ENCODE results near the gene KLHL11. TPM values are rescaled to one million over a fixed set of nuclear protein-coding genes. Genes with fewer than 3 reads are reported as not detected.

The KLHL11 gene
- total and polyA plus RNA-seq, 2 of the 8 experiments (the other 6 are each of a cell fraction or from before 2014, with no cell fraction given), result 4.2 to 13.7 TPM

DNA sequence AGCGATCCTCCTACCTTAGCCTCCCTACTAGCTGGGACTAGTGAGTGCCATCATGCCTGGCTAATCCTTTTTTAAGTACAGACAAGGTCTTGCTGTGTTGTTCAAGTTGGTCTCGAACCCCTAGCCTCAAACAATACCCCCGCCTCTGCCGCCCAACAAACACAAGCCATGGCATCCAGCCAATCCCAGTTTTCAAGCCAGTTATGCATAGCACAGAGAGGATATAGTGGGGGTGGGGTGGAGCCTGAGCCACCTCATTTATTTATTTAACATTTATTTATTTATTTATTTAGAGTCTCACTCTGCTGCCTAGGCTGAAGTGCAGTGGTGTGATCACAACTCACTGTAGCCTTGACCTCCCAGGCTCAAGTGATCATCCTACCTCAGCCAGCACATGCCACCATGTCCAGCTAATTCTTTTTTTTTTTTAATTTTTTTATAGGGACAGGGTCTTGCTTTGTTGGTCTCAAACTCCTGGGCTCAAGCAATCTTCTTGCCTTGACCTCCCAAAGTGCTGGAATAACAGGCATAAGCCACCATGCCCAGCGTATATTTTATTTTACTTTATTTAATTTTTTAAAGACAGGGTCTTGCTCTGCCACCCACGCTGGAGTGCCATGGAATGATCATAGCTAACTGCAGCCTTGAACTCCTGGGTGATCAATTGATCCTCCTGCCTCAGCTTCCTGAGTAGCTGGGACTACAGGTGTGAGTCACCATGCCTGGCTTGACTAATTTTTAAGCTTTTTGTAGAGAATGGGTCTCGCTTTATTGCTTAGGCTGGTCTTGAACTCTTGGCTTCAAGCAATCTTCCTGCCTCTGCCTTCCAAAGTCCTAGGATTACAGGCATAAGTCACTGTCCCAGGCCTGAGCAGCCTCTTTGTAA, 26.2 kb upstream of the KLHL11 start:
- Histone ChIP-seq H2BK12ac (ENCODE audit: low read depth, low read length) (no peak overlapping the region), H2BK20ac (ENCODE audit: low read length) (no peak overlapping the region), H3K27ac (ENCODE audit: low read depth, low read length) (no peak overlapping the region), H3K9ac (replicated peaks in 1 of 4; ENCODE audit: extremely low read depth in 1 of 4, low read depth in 3 of 4, low read length in 3 of 4) (no peak overlapping the region), H3K4me1 (replicated peaks in 1 of 4; ENCODE audit: control insufficient read depth in 3 of 4, insufficient read depth in 4 of 4, low read length in 3 of 4) (no peaks in the 10 kb centered on the region), H4K91ac (replicated peaks; ENCODE audit: insufficient read length, low read length) (no peak overlapping the region), H2AFZ (ENCODE audit: low read length) (no peak overlapping the region), H3K14ac (ENCODE audit: insufficient read length) (no peak overlapping the region), H2BK5ac (ENCODE audit: low read depth, low read length) (no peak overlapping the region), H3K23ac (ENCODE audit: insufficient read length) (no peak overlapping the region), H4K8ac (ENCODE audit: extremely low read depth, insufficient read depth, low read length) (no peak overlapping the region), H3K27me3 (replicated peaks in 1 of 4; ENCODE audit: control insufficient read depth in 3 of 4, extremely low read depth in 1 of 4, insufficient read depth in 3 of 4, low read length in 3 of 4) (no peaks in the 10 kb centered on the region), H3K4ac (replicated peaks; ENCODE audit: insufficient read length, low read depth, low read length) (no peak overlapping the region), H3K56ac (replicated peaks; ENCODE audit: insufficient read length, low read depth, low read length) (no peak overlapping the region), H4K5ac (ENCODE audit: insufficient read length, low read depth, low read length) (no peak overlapping the region), H3K4me3 (ENCODE audit: extremely low read depth in 1 of 4, insufficient read depth in 2 of 4, low read depth in 3 of 4, low read length in 4 of 4) (no peak overlapping the region), H3K79me2 (ENCODE audit: control insufficient read depth in 1 of 2, insufficient read depth in 2 of 2, low read length in 2 of 2) (no peaks in the 10 kb centered on the region; a peak in 1 of 4 replicates), H2BK120ac (replicated peaks; ENCODE audit: low read depth, low read length) (no peak overlapping the region), H3K36me3 (ENCODE audit: control insufficient read depth in 2 of 4, insufficient read depth in 4 of 4, low read length in 3 of 4) (peaks cover 51 to 95% (median 80%) of the 10 kb centered on the region in 4 experiments), H3K23me2 (ENCODE audit: low read depth, low read length) (no peaks in the 10 kb centered on the region), H3K4me2 (ENCODE audit: insufficient read depth in 1 of 2, low read depth in 2 of 2, low read length in 2 of 2) (no peak overlapping the region), H2BK15ac (ENCODE audit: low read length) (no peak overlapping the region), H3K18ac (ENCODE audit: extremely low read depth, low read length) (no peak overlapping the region), H4K20me1 (replicated peaks in 1 of 2; ENCODE audit: control insufficient read depth in 1 of 2, insufficient read depth in 2 of 2, low read length in 2 of 2) (peaks cover 2 to 20% of the 10 kb centered on the region in 2 experiments), H3K9me3 (ENCODE audit: insufficient read depth in 2 of 2, low read depth in 1 of 2, low read length in 1 of 2) (no peaks in the 10 kb centered on the region), H2AK5ac (ENCODE audit: low read depth, low read length) (no peak overlapping the region), H3K79me1 (ENCODE audit: low read depth, low read length) (no peaks in the 10 kb centered on the region; the same call in 1 of the 2 replicates)
- WGBS, 2 experiments (ENCODE audit: extremely low coverage in 1 of 2, insufficient coverage in 1 of 2, insufficient read length in 1 of 2, insufficient replicate concordance in 2 of 2, low coverage in 1 of 2, low lambda C conversion rate in 2 of 2, missing lambda C conversion rate in 1 of 2), result 96% methylated on average over 7 of the region's 7 CpGs; no CpG with 5 or more reads in 1 of the 2 experiments
- TF ChIP-seq CTBP2 (IDR thresholded peaks at IDR 0.05; ENCODE audit: borderline replicate concordance, insufficient read depth, insufficient read length, low read length), result no peak
- TF ChIP-seq, protein P1, sequence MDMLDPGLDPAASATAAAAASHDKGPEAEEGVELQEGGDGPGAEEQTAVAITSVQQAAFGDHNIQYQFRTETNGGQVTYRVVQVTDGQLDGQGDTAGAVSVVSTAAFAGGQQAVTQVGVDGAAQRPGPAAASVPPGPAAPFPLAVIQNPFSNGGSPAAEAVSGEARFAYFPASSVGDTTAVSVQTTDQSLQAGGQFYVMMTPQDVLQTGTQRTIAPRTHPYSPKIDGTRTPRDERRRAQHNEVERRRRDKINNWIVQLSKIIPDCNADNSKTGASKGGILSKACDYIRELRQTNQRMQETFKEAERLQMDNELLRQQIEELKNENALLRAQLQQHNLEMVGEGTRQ (IDR thresholded peaks at IDR 0.05; ENCODE audit: low read length), result no peak
- no peak for TF ChIP-seq SP1 (IDR thresholded peaks at IDR 0.05; ENCODE audit: low read depth, low read length)
- ChIA-PET POLR2A (ENCODE audit: partially characterized antibody) (interaction anchor here (0.7 to 1.8 kb wide), 2 partner anchors 16 to 18 kb away, joined by 3 to 4 read pairs; no protein-coding TSS in a partner anchor), CTCF (ENCODE audit: partially characterized antibody) (interaction anchor here (0.9 to 1.3 kb wide), 4 partner anchors 17 to 154 kb away, joined by 3 to 5 read pairs (median 4); no protein-coding TSS in a partner anchor)
- FAIRE-seq (no peak), DNase-seq (ENCODE audit: low read depth in 1 of 2, low spot score in 2 of 2) (no peak)

All from H1 (cell line).